Measurements from ENCODE around the gene TREM1. TPM values are rescaled to one million over a fixed set of nuclear protein-coding genes. Genes with fewer than 3 reads are reported as not detected.

The TREM1 gene
- polyA plus RNA-seq, 1 experiment = 0.20 TPM

DNA sequence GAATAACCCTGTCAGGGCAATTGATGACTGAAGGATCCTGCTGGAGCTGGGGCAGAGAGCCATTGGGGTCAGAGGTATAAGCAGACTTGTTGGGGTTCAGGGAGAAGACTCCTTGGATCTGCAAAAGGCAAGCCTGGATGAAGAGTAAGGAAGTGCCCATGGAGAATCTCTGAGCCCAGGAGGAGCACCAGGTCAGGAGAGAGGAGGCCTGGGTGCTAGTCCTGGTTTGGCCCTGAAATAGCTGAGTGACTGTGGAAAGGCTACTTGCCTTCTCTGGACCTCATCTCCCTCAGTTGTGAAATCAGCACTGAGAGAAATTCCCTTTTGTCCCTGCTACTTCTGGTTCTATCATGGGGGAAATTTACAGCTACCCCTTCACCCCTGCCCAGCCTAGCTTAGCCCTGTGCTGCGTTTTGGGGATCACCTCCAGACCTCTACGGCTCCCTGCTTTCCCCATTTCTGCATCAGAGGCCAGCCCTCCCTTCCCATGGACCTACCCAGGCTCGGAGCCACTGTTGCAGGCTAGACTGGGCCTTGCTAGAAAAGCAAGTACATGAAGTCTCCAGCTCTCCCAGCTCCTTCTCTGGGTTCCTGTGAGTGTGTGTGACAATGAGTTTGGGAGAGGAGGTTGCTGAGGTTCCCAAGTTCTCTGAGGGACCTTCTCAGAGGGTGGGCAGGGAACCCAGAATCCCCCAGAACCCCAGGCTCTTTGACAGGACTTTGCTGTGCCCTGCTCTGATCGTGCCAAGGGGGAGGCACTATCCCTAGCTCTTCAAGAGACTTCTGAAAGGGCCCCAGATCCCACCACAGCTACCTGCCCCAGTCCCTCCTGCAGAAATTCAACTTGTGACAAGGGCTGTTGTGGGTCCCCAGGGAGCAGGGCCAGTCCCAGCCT is 46.6 kb upstream of the TREM1 start:
- DNase-seq (ENCODE audit: low read depth) = no peak
- TF ChIP-seq, protein P1, sequence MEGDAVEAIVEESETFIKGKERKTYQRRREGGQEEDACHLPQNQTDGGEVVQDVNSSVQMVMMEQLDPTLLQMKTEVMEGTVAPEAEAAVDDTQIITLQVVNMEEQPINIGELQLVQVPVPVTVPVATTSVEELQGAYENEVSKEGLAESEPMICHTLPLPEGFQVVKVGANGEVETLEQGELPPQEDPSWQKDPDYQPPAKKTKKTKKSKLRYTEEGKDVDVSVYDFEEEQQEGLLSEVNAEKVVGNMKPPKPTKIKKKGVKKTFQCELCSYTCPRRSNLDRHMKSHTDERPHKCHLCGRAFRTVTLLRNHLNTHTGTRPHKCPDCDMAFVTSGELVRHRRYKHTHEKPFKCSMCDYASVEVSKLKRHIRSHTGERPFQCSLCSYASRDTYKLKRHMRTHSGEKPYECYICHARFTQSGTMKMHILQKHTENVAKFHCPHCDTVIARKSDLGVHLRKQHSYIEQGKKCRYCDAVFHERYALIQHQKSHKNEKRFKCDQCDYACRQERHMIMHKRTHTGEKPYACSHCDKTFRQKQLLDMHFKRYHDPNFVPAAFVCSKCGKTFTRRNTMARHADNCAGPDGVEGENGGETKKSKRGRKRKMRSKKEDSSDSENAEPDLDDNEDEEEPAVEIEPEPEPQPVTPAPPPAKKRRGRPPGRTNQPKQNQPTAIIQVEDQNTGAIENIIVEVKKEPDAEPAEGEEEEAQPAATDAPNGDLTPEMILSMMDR (IDR thresholded peaks at IDR 0.05; ENCODE audit: insufficient read depth, low read depth, low read length) = no peak
- Histone ChIP-seq H3K36me3 (ENCODE audit: control insufficient read depth, insufficient read depth, low read length) (no peaks in the 10 kb centered on the region), H3K27me3 (ENCODE audit: control insufficient read depth, insufficient read depth, low read length) (peaks cover 7% of the 10 kb centered on the region), H3K4me3 (ENCODE audit: low read depth, low read length) (no peak overlapping the region)
- ChIA-PET CTCF (interaction anchor here (1.0 to 2.0 kb wide), 4 partner anchors 10 to 35 kb away, joined by 3 to 7 read pairs (median 3); no protein-coding TSS in a partner anchor), POLR2A (no interaction called here)

GRCh38 chr6:41332241-41332640 is 45.8 kb upstream of the TREM1 start:
- TF ChIP-seq, protein P1 (IDR thresholded peaks at IDR 0.05; ENCODE audit: insufficient read depth, low read depth, low read length) = no peak
- no peak for DNase-seq (ENCODE audit: low read depth)
- H3K36me3 ChIP-seq (ENCODE audit: control insufficient read depth, insufficient read depth, low read length) = no peaks in the 10 kb centered on the region
- H3K27me3 ChIP-seq (ENCODE audit: control insufficient read depth, insufficient read depth, low read length) = peaks cover 9% of the 10 kb centered on the region
- ChIA-PET CTCF (interaction anchor here (0.6 to 2.0 kb wide), 3 partner anchors 13 to 57 kb away, joined by 3 to 7 read pairs (median 3); no protein-coding TSS in a partner anchor), POLR2A (no interaction called here)
- H3K4me3 ChIP-seq (ENCODE audit: low read depth, low read length) = no peak overlapping the region

- ChIA-PET POLR2A (no interaction called here), CTCF (interaction anchor here (0.6 to 2.0 kb wide), 2 partner anchors 12 to 57 kb away, joined by 3 to 7 read pairs; no protein-coding TSS in a partner anchor)
- H3K27me3 ChIP-seq (ENCODE audit: control insufficient read depth, insufficient read depth, low read length) = peaks cover 9% of the 10 kb centered on the region
- H3K36me3 ChIP-seq (ENCODE audit: control insufficient read depth, insufficient read depth, low read length) = no peaks in the 10 kb centered on the region
- DNase-seq (ENCODE audit: low read depth) = no peak
- TF ChIP-seq, protein P1 (IDR thresholded peaks at IDR 0.05; ENCODE audit: insufficient read depth, low read depth, low read length) = no peak
- H3K4me3 ChIP-seq (ENCODE audit: low read depth, low read length) = no peak overlapping the region
Observed at GRCh38 chr6:41331401-41332150, 45.1 kb upstream of the TREM1 start.

- ChIA-PET CTCF (no interaction called here), POLR2A (no interaction called here)
- peaks cover 14% of the 10 kb centered on the region for H3K27me3 ChIP-seq (ENCODE audit: control insufficient read depth, insufficient read depth, low read length)
Observed at GRCh38 chr6:41327177-41327576, 40.7 kb upstream of the TREM1 start.

More at GRCh38 chr6:41327177-41327576, 40.7 kb upstream of the TREM1 start:
- Histone ChIP-seq H3K36me3 (ENCODE audit: control insufficient read depth, insufficient read depth, low read length) (no peaks in the 10 kb centered on the region), H3K4me3 (ENCODE audit: low read depth, low read length) (no peak overlapping the region)
- TF ChIP-seq, protein P1 (IDR thresholded peaks at IDR 0.05; ENCODE audit: insufficient read depth, low read depth, low read length) = no peak
- DNase-seq (ENCODE audit: low read depth) = no peak
